ENCODE measurements around the gene CYP27B1.

CYP27B1 gene

GRCh38 chr12:57751788-57752667 lies 14.8 kb downstream of the CYP27B1 start, which contains the start of gene CDK4:
CDK4 (minus strand) TSS chr12:57752310; CDS start chr12:57751717, 593 bp downstream.
- peak; percentile 97 for DNase-seq (ENCODE audit: low spot score)

- DNase-seq (ENCODE audit: low spot score) = no peak
Observed at GRCh38 chr12:57751432-57751787, 15.5 kb downstream of the CYP27B1 start.

GRCh38 chr12:57750561-57751431 lies 16.1 kb downstream of the CYP27B1 start:
- no peak for DNase-seq (ENCODE audit: low spot score)

GRCh38 chr12:57749061-57749460 lies 17.8 kb downstream of the CYP27B1 start:
- no peak for DNase-seq (ENCODE audit: low spot score)

- no peak for DNase-seq (ENCODE audit: low spot score)
Observed at GRCh38 chr12:57746025-57746424, 20.9 kb downstream of the CYP27B1 start.

- DNase-seq (ENCODE audit: low spot score) = no peak
Observed at GRCh38 chr12:57745485-57745881, 21.4 kb downstream of the CYP27B1 start.

- DNase-seq (ENCODE audit: low spot score) = peak; percentile 93
Observed at GRCh38 chr12:57744777-57745484, 21.9 kb downstream of the CYP27B1 start, which contains the start of gene TSPAN31. TSPAN31 (plus strand) TSS chr12:57745039; CDS start chr12:57745155, 116 bp downstream.

- peak; percentile 68 for DNase-seq (ENCODE audit: low spot score)
Observed at GRCh38 chr12:57744194-57744776, 22.6 kb downstream of the CYP27B1 start.

- DNase-seq (ENCODE audit: low spot score) = no peak
Observed at GRCh38 chr12:57743769-57744168, 23.1 kb downstream of the CYP27B1 start.

- peak; percentile 86 for DNase-seq (ENCODE audit: low spot score)
Observed at GRCh38 chr12:57741844-57742738, 24.8 kb downstream of the CYP27B1 start.

- DNase-seq (ENCODE audit: low spot score) = no peak
Observed at GRCh38 chr12:57741413-57741789, 25.5 kb downstream of the CYP27B1 start.

GRCh38 chr12:57740656-57741412 lies 26.0 kb downstream of the CYP27B1 start:
- DNase-seq (ENCODE audit: low spot score) = peak; percentile 77

GRCh38 chr12:57739914-57740538 lies 26.9 kb downstream of the CYP27B1 start:
- no peak for DNase-seq (ENCODE audit: low spot score)

- DNase-seq (ENCODE audit: low spot score) = no peak
Observed at GRCh38 chr12:57739387-57739786, 27.5 kb downstream of the CYP27B1 start.

GRCh38 chr12:57738661-57739237 lies 28.1 kb downstream of the CYP27B1 start, which contains the start of gene AGAP2:
AGAP2 (minus strand) TSS chr12:57738742; CDS start chr12:57738246, 496 bp downstream.
- no peak for DNase-seq (ENCODE audit: low spot score)

- no peak for DNase-seq (ENCODE audit: low spot score)
Observed at GRCh38 chr12:57737467-57738460, 29.1 kb downstream of the CYP27B1 start.

- DNase-seq (ENCODE audit: low spot score) = no peak
Observed at GRCh38 chr12:57736741-57737466, 30.0 kb downstream of the CYP27B1 start.

Data from germinal center (tissue), 1 donor.